SIG-M5 treated with dmso at 0.1 percent for 504 hours (cell line): ENCODE measurements around the gene SMURF1.

Experiments
- DNase-seq: peaks from one replicate; lab custom pipeline; 2025; ENCODE audit not compliant: unreplicated experiment; lab: John Stamatoyannopoulos, UW

The SMURF1 gene

DNA sequence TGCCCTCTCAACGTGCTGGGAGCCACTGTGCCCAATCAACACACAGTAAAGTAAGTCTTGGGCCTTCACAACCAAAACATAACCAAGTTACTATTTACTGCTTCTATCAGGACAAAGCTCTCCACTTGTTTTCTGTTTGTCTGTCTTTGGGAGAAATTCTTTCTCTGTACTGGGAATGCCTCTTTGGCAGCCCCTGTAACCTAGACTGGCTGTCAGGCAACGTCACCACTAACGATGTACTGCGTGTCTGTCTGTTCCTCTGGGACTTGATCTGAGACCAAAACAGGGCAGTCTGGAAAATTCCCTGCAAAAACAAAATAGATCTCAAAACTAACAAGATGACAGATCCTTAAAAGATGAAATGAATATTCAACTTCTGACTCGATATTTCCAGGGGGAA, 113.0 kb downstream of the SMURF1 start:
- DNase-seq: no peak

DNA sequence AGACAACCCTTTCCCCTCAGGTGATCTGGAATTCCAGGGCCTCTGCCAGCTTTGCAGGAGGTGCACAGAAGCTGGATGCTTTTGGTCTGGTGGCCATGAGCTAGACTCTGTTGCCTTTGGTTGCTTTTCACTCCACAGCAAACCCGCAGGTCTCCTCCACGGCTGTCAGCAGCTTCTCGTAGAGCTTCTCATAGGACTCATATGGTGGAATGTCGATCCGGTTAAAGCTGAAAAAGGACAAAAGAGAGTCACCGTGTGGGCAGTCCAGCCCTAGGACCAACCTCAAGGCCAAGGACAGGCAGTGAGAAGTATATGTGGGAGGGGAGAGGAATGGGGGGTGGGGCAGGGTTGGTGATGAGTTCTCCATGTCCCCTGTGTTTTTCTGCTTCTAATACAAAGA, 113.5 kb downstream of the SMURF1 start:
- DNase-seq: no peak

DNA sequence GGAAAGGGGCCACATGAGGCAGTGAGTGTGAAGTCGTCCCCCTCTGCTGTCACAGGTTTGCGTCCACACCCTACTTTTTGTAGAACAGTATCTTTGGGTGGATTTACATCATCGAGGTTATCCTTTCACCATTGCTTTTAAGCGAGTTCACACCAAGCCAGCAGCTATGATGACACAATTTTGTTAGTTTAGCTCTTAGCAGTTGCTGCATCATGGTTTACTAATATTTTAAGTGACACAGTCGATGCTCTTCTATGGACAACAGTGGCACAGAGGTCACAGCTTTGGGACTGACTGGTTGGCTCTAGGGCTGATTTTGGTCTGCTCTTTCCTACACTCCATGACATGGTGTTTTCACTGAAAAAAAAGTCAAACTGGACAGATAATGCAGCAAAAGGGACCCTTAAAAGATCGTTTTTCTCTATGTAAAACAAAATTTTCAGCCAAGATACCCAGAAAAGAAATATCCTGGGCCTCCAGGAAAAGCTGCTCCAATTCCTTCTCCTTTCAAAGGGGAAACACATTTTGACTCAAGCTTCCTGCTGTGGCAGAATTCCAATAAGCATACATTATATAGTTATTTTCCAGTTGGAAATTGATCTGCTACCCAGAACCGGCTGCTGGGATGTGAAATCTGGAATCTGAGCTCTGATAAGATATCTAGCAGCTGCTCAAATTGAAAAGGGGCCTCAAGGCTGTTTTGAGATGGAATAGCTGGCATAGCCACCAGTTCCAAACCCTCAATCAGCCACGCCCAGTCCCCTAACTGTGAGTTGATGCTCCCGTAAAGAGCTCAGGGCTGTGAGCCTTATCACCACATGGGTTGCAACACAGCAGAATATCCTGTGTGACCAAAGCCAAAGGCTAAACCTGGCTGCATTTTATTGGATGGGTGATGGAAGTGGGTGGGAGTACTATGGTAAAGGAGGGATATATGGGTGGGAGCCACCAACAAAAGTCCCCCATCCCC, 114.2 kb downstream of the SMURF1 start:
- no peak for DNase-seq

DNA sequence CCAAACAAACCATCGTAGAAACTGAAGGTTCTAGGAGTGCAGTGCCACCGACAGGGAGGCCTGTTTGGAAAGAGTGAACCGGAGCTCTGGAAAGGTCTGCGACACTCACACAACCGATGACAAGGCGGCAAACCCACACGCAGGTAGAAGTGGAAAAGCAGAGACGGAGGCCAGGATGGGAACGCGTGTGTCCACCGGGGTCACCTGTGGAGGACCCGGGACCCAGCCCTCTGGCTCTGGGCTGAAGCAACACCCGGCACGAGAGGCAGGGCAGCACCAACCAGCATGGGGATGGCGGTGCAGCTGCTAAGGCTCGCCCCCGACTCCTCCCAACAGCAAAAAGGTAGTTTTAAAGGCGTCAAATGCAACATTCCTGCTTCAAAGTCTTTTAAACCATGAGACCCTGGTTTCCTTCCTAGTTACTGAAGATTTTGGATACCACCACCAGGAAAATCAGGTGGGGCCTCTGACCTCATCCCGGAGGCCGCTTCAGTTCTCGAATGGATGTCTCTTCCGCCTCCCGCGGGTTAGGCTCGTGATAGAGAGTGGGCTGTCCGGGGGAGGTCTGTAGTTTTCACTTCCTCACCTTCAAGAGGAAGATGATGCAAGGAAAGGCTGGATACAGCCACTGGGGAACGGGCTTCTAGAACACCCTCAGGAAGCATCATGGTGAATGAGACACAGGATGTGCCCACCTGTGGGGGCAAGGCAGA, 115.5 kb downstream of the SMURF1 start:
- DNase-seq: no peak

DNA sequence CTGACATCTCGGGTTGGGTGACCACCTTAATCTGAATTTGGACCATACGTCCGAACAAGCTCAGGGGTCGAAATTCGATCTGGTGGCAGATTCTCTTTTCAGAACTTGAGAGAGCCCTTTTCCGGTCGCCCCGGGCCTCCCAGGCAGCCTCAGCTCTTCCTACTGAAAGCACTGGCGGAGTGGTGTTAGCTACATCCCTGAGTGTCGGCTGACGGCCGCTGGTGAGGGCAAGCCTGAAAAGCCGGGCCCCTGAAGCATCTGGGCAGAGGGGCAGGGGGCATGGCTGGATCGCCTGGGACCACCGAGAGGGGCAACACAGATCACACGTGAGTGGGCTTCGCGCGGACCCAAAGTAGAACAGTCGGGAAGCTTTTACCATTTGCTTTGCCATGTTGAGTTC, 116.1 kb downstream of the SMURF1 start:
- no peak for DNase-seq

DNA sequence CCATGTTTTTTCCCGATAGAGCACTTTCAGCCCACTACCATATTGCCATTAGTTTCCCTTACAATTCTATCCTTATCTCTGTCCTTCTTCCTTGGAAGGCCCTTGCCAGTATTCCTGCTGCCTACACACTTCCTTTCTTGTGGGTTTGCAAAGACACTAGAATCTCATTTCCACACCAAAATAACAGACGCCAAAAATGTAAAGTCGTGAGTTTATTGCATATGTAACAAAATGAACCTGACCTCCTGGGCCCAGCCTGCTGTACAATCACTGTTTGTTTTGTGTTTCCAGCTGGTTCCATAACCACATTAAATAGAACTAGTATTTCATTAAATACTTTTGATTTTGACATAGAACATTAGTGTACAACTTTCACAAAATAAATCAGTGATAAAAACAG, 116.7 kb downstream of the SMURF1 start:
- DNase-seq: no peak

DNA sequence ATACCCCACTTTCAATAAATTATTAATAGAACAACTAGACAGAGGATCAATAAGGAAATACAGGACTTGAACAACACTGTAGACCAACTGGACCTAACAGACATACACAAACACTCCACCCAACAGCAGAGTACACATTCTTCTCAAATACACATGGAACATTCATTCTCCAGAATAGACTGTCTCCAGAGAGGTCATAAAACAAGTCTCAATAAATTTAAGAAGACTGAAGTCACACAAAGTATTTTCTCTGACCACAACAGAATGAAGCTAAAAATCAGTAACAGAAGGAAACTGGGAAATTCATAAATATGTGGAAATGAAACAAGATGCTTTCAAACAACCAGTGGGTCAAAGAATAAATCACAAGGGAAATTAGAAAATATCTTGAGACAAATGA, 119.8 kb downstream of the SMURF1 start:
- no peak for DNase-seq

DNA sequence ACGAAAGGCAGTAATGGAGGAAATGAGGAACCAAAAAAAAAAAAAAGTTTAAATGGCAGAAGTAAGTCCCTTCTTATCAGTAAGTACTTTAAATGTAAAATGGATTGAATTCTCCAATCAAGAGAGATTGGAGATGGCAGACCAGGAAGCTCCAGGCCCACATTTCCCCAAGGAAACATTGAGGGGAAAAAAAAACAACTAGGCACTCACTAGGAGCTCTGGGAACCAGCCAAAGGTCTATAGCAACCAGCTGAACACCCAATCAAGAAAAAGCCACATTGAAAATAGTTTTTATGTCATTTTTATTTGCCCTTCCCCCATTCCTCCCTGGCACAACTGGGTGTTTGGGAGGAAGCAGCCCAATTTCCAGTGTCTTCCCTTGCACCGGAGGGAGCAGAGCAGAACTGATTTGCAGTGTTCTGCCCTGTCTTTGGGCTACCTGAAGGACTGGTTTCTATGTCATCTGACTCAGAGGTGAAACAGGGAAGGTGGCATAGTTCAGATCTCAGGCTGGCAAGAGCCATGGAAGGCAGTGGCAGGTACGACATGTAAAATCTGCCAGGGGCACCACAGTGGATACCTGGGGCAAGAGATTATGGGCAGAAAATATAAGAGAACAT, 121.9 kb downstream of the SMURF1 start:
- no peak for DNase-seq

DNA sequence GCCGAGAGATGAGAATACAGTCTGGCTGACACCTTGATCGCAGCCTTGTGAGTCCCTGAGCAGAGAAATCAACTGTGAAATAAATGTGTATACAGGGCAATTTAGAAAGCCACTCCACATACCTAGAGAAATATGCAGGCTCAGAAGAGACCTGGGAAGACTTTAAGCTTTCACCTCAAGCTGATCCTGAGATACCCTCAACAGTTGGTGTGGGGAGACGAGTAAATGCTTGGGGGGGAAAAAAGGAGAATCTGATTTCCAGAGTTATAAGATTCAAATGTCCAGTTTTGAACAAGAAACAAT, 123.5 kb downstream of the SMURF1 start:
- DNase-seq: no peak

DNA sequence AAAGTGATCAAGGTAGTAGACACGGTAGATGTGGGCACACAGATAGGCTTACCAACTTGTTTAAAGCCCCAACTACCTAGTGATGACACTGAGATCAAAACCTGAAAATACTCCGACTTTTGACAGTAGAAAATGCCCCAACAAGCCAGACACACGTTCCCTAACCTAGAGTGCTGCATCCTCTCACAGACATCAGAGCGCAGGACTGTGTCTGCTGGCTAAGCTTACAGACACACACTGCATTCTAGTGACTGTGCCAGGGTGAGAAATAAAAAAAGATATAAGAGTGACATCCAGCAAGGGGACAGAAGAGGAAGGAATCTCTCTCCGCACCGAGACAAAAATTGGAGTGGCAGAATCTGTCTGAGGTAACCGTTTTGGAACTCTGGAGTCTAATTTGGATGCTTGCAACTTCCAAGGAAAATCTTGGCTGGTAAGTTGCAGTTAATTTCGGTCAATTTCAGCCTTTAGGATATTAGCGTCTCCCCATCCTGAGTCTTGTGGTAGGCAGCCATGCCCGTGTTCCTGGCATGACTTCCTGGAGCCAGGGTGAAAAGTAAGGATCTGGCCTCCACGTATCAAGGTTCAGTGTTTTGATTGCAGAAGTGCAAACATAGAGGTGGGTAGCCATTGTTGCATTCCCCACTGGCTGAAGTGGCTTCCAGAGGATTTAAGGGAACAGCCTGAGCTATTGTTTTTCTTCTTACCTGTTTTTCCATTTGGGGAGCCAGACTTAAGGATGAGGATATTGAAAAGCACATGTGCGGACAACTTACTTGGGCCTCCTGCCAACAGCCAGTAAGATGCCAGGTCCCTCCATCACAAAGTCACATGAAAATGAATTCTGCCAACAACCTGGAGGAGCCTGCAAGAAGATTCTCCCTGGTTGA, 124.1 kb downstream of the SMURF1 start:
- DNase-seq: no peak

DNA sequence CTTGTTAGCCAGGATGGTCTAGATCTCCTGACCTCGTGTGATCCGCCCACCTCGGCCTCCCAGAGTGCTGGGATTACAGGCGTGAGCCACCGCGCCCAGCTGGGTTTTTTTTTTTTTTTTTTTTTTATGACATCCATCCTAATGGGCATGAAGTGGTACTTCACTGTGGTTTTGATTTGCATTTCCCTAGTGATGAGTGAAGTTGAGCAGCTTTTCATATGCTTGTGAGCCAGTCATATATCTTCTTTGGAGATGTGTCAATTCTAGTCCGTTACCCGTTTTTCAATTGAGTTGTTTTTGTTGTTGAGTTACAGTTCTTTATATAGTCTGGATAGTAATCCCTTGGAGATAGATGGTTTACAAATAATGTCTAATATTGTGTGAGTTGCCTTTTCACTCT, 127.7 kb downstream of the SMURF1 start:
- DNase-seq: no peak

DNA sequence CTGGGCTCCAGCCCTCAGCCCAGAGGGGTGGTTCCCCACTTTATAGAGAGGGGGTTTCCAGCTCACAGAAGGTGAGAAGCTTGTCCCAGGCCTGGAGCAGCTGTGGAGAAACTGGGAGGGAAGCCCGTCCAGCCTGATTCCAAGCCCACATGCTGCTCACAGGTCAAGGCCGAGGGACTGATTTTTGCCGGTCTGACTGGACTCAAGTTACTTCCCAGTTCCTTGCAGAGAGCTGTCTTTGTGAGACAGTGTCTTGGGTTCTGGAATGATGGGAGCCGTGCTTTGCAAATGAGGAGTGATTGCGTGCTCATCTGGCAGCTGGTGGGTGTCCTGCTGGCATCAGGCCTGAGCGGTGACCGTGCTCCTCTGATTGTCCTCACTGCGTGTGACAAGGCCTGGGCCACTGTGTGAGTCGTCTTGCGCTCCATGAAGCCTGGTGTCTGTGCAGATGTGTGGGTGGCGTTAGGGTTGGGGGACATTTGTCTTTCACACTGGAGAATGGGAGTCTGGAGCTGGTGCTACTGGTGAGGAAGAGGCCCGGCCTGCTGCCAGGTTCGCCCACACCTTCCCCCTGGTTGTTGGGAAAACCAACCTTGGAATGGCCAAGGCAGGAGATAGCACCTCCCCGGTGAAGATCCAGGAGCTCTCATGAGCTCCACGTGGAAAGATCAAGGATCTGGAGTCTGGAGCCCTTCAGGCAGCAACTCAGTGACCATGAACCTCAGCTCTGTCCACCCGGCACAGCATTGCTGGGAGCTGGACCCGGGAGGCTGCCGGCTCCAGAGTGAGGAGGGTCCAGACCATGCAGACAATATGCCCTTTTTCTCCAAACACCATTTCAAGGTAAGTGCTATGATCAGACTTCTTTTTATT, 129.6 kb downstream of the SMURF1 start:
- no peak for DNase-seq

DNA sequence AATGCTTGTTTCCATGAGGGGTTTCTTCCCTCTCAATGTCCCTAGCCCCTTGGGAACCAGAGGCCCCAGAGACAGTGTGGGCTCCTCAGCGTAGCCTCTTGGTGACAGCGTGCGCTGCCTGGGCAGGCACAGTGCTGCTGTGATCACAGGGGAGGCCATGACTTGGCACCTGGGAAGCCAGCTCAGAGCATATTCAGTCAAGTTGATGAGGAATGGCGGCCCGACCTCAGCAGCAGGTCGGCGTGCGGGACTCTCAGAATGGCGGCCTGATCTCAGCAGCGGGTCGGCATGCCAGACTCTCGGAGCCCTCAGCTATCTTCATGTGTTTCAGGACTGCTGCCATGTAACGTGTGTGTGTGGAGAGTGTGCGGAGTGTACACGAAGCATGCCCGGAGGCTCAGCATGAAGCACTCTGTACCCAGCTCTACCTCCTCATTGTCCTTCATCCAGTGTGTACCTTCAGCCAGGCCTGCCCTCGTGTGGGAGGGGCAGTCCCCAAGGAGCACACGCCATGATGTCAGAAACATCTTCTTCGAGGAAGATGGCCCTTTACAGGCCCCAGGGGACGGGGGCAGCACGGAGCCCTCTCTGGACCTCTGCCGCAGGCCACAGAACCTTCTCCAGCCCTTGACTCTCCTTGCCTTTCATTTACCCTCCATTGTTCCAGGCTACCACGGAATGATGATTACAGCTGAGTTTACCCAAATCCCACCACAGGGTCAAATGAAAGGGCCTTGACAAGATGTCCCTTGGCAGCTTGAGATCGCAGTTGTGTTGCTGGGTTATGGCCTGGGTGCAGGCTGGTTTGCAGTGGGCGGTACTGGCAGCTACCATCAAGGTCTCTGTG, 130.4 kb downstream of the SMURF1 start:
- no peak for DNase-seq

DNA sequence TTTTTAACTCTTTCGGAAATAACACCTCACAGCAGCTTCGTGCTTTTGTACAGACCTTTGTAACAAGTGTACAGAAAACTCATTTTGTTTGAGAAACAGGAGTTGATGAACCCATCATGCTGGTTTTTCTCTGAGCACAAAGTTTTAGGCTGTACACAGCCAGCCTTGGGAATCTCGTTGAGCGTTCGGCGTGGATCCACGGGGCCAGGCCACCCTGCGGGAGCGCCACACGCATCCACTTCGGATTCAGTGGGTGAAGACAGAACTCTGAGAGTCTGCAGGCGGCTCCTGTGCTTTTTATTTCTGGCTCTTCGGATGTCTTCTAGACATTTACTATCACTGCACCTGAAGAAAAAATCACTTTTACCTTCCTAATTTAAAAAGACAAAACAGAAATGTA, 131.2 kb downstream of the SMURF1 start:
- no peak for DNase-seq

DNA sequence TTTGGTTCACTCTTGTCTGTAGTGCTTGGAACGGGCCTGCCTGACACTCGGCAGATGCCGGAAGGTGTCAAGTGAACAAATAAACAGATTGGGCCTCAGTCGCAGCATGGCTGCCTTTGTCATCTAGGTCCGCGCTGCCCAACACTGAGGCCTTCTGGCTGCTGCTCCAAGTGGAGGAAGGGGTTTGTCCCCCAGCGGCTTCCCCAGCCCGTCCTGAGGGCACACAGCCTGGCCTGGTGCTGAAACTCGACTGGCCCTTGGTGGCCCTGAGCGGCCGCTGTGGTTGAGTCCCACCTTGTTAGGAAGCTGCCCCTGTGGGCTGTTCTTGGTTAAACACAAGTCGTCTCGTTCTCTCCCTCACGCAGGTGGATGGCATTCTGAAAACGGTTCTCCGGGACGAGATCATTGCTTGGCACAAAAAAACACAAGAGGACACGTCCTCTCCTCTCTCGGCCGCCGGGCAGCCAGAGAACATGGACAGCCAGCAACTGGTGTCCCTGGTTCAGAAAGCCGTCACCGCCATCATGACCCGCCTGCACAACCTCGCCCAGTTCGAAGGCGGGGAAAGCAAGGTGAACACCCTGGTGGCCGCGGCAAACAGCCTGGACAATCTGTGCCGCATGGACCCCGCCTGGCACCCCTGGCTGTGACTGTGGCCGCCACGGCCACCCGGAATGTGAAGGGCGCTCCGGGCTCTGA, 132.1 kb downstream of the SMURF1 start:
- no peak for DNase-seq

DNA sequence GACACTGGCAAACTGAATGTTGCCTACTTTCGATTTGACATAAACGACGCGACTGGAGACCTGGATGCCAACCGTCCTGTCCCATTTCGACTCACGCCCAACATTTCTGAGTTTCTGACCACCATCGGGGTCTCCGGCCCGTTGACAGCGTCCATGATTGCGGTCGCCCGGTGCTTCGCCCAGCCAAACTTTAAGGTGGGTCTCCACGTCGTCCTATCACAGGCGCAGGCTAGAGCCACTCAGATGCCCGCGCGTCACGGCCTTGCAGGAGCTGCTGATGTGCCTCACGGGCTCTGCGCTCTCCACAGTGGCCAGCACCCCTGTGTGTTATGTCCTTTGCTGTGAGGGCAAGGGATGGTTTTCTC, 132.6 kb downstream of the SMURF1 start:
- no peak for DNase-seq

DNA sequence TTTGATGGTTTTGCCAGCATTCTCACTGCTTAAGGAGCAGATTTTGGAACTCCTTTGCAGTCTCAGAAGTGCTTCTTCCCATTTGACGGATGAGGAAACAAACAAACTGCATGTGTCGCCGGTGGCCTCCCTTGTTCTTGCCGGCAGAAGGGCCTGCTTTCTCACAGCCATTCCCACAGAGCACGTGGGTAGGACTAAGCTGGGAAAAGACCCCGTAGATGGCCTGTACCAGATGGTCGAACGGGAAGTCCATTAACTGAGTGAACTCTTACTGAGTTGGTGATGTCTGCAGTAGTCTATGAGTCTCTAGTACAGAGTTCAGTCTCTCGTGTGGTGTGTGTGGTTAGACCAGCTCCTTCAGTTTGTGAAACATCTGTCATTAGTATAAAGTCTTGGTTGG, 133.6 kb downstream of the SMURF1 start:
- DNase-seq: no peak

DNA sequence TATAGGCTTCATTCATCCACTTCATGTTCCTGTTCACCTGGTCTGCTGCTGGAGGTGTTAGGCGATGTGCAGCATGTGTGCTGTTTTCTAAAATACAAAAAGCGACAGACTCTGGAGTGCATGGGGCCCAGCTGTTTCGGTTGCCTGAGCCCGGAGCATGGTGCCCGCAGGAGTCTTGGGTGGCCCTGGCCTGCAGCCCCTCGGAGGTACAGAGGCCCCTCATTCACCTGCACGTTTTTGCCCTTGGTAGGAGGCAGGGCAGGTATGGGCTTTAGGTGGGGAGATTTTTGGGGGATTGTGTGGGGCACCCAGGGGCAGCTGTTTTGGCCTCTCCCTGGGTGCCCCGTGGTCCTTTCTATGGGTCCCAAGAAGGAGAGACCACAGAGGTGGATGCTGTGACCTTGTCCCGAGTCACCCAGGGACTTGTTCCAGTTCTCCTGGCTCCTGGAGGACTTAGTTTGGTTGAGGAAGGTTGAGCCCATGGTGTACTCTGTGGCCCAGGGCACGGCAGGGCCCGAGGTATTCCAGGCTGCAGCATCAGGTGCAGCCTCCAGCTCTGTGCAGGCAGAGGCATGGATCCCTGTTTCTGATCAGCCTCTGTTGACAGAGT, 134.9 kb downstream of the SMURF1 start:
- DNase-seq: no peak
